Activated CD8-positive, alpha-beta memory T cell treated with anti-CD3 and anti-CD28 coated beads, Interleukin-2, amount 50 U/mL, for 1 hour (primary cell): ENCODE measurements around the gene PALM.
"Not testable (repeated sequence)": the region's sequence is repeated elsewhere in the genome, so short reads cannot be mapped to it uniquely, and the experiment has no call there.

Experiments used
- DNase-seq: peaks from one replicate; pipeline ENCODE4 v3.0.0-alpha.2; 2020; ENCODE audit errors: extremely low read depth

PALM gene

GRCh38 chr19:708154-709143, at the start of gene PALM:
Gene PALM, plus strand, starts transcription at chr19:708935. Its CDS starts 212 bp downstream, at chr19:709147.
- DNase-seq, result no peak

GRCh38 chr19:660793-661426, 47.8 kb upstream of the PALM start:
- no peak for DNase-seq

GRCh38 chr19:661427-662196, 47.1 kb upstream of the PALM start:
- no peak for DNase-seq

GRCh38 chr19:662207-662961, 46.4 kb upstream of the PALM start:
- DNase-seq, result no peak

GRCh38 chr19:662962-663681, 45.6 kb upstream of the PALM start, which contains the start of gene RNF126:
Gene RNF126, minus strand, starts transcription at chr19:663214. Its CDS starts 93 bp downstream, at chr19:663121.
- DNase-seq, result peak; percentile 71

- DNase-seq, result no peak
Measured at GRCh38 chr19:663682-664117, 45.0 kb upstream of the PALM start.

- DNase-seq, result peak; percentile 49
Measured at GRCh38 chr19:664913-665443, 43.8 kb upstream of the PALM start.

- not testable (repeated sequence) for DNase-seq
Measured at GRCh38 chr19:666985-667573, 41.7 kb upstream of the PALM start.

GRCh38 chr19:668675-669434, 39.9 kb upstream of the PALM start:
- DNase-seq, result not testable (repeated sequence)

- no peak for DNase-seq
Measured at GRCh38 chr19:670609-671075, 38.1 kb upstream of the PALM start.

GRCh38 chr19:674282-675151, 34.2 kb upstream of the PALM start:
- DNase-seq, result no peak

GRCh38 chr19:676007-676338, 32.8 kb upstream of the PALM start:
- DNase-seq, result no peak

- no peak for DNase-seq
Measured at GRCh38 chr19:676339-677105, 32.2 kb upstream of the PALM start, which contains the start of gene FSTL3. Gene FSTL3, plus strand, starts transcription at chr19:676392. Its CDS starts 32 bp downstream, at chr19:676424.

GRCh38 chr19:677201-677600, 31.5 kb upstream of the PALM start:
- DNase-seq, result no peak

GRCh38 chr19:677601-678436, 30.9 kb upstream of the PALM start:
- no peak for DNase-seq

GRCh38 chr19:678791-679388, 29.8 kb upstream of the PALM start:
- no peak for DNase-seq
